ENCODE data around the gene CCDC39.
A peak's percentile ranks its signal among the peaks of the same experiment; 100 is the strongest.

The CCDC39 gene

GRCh38 chr3:180680097-180680430 lies 775 bp upstream of the CCDC39 start:
- peak overlapping the region; percentile 50; the same call in 1 of the 2 replicates for H3K9ac ChIP-seq (ENCODE audit: low read depth, low read length)
- no peak overlapping the region for H3K27ac ChIP-seq (ENCODE audit: low read length)
- no peaks in the 10 kb centered on the region for H3K36me3 ChIP-seq (ENCODE audit: insufficient read depth, low read depth, low read length)
- H3K4me3 ChIP-seq (ENCODE audit: low read length), result peak overlapping the region; percentile 78
- H3K27me3 ChIP-seq (ENCODE audit: insufficient read depth, low read length), result peaks cover 18% of the 10 kb centered on the region
- peaks cover 4% of the 10 kb centered on the region; the same call in 1 of the 2 replicates for H3K4me1 ChIP-seq (ENCODE audit: insufficient read depth, low read length)
- H3K9me3 ChIP-seq (ENCODE audit: insufficient read depth, low read depth, low read length), result no peaks in the 10 kb centered on the region

- Histone ChIP-seq H3K4me3 (ENCODE audit: low read length) (peak overlapping the region; percentile 78), H3K36me3 (ENCODE audit: insufficient read depth, low read depth, low read length) (no peaks in the 10 kb centered on the region), H3K27me3 (ENCODE audit: insufficient read depth, low read length) (peaks cover 18% of the 10 kb centered on the region), H3K4me1 (ENCODE audit: insufficient read depth, low read length) (no peaks in the 10 kb centered on the region), H3K9ac (ENCODE audit: low read depth, low read length) (no peak overlapping the region), H3K27ac (ENCODE audit: low read length) (no peak overlapping the region), H3K9me3 (ENCODE audit: insufficient read depth, low read depth, low read length) (no peaks in the 10 kb centered on the region)
Observed at GRCh38 chr3:180678231-180678630, 1.1 kb downstream of the CCDC39 start.

GRCh38 chr3:180661444-180661843 lies 17.8 kb downstream of the CCDC39 start:
- Histone ChIP-seq H3K27me3 (ENCODE audit: insufficient read depth, low read length) (no peaks in the 10 kb centered on the region), H3K4me3 (ENCODE audit: low read length) (no peak overlapping the region), H3K27ac (ENCODE audit: low read length) (no peak overlapping the region), H3K36me3 (ENCODE audit: insufficient read depth, low read depth, low read length) (no peaks in the 10 kb centered on the region), H3K9ac (ENCODE audit: low read depth, low read length) (no peak overlapping the region), H3K4me1 (ENCODE audit: insufficient read depth, low read length) (peaks cover 2% of the 10 kb centered on the region; the same call in 1 of the 2 replicates), H3K9me3 (ENCODE audit: insufficient read depth, low read depth, low read length) (no peaks in the 10 kb centered on the region)

GRCh38 chr3:180657094-180657493 lies 22.2 kb downstream of the CCDC39 start:
- Histone ChIP-seq H3K27ac (ENCODE audit: low read length) (no peak overlapping the region), H3K4me3 (ENCODE audit: low read length) (no peak overlapping the region), H3K4me1 (ENCODE audit: insufficient read depth, low read length) (peaks cover 5% of the 10 kb centered on the region; the same call in 1 of the 2 replicates), H3K36me3 (ENCODE audit: insufficient read depth, low read depth, low read length) (no peaks in the 10 kb centered on the region), H3K9ac (ENCODE audit: low read depth, low read length) (no peak overlapping the region), H3K9me3 (ENCODE audit: insufficient read depth, low read depth, low read length) (no peaks in the 10 kb centered on the region), H3K27me3 (ENCODE audit: insufficient read depth, low read length) (no peaks in the 10 kb centered on the region)

GRCh38 chr3:180656406-180656805 lies 22.9 kb downstream of the CCDC39 start:
- H3K9ac ChIP-seq (ENCODE audit: low read depth, low read length), result no peak overlapping the region
- no peak overlapping the region for H3K27ac ChIP-seq (ENCODE audit: low read length)
- peaks cover 5% of the 10 kb centered on the region; the same call in 1 of the 2 replicates for H3K4me1 ChIP-seq (ENCODE audit: insufficient read depth, low read length)
- no peaks in the 10 kb centered on the region for H3K36me3 ChIP-seq (ENCODE audit: insufficient read depth, low read depth, low read length)
- no peaks in the 10 kb centered on the region for H3K27me3 ChIP-seq (ENCODE audit: insufficient read depth, low read length)
- H3K4me3 ChIP-seq (ENCODE audit: low read length), result no peak overlapping the region
- H3K9me3 ChIP-seq (ENCODE audit: insufficient read depth, low read depth, low read length), result no peaks in the 10 kb centered on the region

GRCh38 chr3:180646187-180646790 lies 33.0 kb downstream of the CCDC39 start:
- Histone ChIP-seq H3K9ac (ENCODE audit: low read depth, low read length) (no peak overlapping the region), H3K4me1 (ENCODE audit: insufficient read depth, low read length) (no peaks in the 10 kb centered on the region), H3K27me3 (ENCODE audit: insufficient read depth, low read length) (no peaks in the 10 kb centered on the region), H3K36me3 (ENCODE audit: insufficient read depth, low read depth, low read length) (no peaks in the 10 kb centered on the region), H3K27ac (ENCODE audit: low read length) (no peak overlapping the region), H3K9me3 (ENCODE audit: insufficient read depth, low read depth, low read length) (no peaks in the 10 kb centered on the region), H3K4me3 (ENCODE audit: low read length) (no peak overlapping the region)

GRCh38 chr3:180640987-180641386 lies 38.3 kb downstream of the CCDC39 start:
- no peaks in the 10 kb centered on the region for H3K36me3 ChIP-seq (ENCODE audit: insufficient read depth, low read depth, low read length)
- H3K4me3 ChIP-seq (ENCODE audit: low read length), result no peak overlapping the region
- H3K9ac ChIP-seq (ENCODE audit: low read depth, low read length), result no peak overlapping the region
- no peaks in the 10 kb centered on the region for H3K9me3 ChIP-seq (ENCODE audit: insufficient read depth, low read depth, low read length)
- H3K27me3 ChIP-seq (ENCODE audit: insufficient read depth, low read length), result no peaks in the 10 kb centered on the region
- no peak overlapping the region for H3K27ac ChIP-seq (ENCODE audit: low read length)
- H3K4me1 ChIP-seq (ENCODE audit: insufficient read depth, low read length), result no peaks in the 10 kb centered on the region

- H3K36me3 ChIP-seq (ENCODE audit: insufficient read depth, low read depth, low read length), result no peaks in the 10 kb centered on the region
- no peak overlapping the region for H3K27ac ChIP-seq (ENCODE audit: low read length)
- no peak overlapping the region for H3K9ac ChIP-seq (ENCODE audit: low read depth, low read length)
- no peaks in the 10 kb centered on the region for H3K9me3 ChIP-seq (ENCODE audit: insufficient read depth, low read depth, low read length)
- no peaks in the 10 kb centered on the region for H3K27me3 ChIP-seq (ENCODE audit: insufficient read depth, low read length)
- no peaks in the 10 kb centered on the region for H3K4me1 ChIP-seq (ENCODE audit: insufficient read depth, low read length)
- no peak overlapping the region for H3K4me3 ChIP-seq (ENCODE audit: low read length)
Observed at GRCh38 chr3:180633722-180634121, 45.6 kb downstream of the CCDC39 start.

- Histone ChIP-seq H3K9ac (ENCODE audit: low read depth, low read length) (no peak overlapping the region), H3K4me1 (ENCODE audit: insufficient read depth, low read length) (no peaks in the 10 kb centered on the region), H3K27me3 (ENCODE audit: insufficient read depth, low read length) (no peaks in the 10 kb centered on the region), H3K36me3 (ENCODE audit: insufficient read depth, low read depth, low read length) (no peaks in the 10 kb centered on the region), H3K9me3 (ENCODE audit: insufficient read depth, low read depth, low read length) (no peaks in the 10 kb centered on the region), H3K27ac (ENCODE audit: low read length) (no peak overlapping the region), H3K4me3 (ENCODE audit: low read length) (no peak overlapping the region)
Observed at GRCh38 chr3:180631317-180631716, 48.0 kb downstream of the CCDC39 start.

- Histone ChIP-seq H3K36me3 (ENCODE audit: insufficient read depth, low read depth, low read length) (no peaks in the 10 kb centered on the region), H3K4me1 (ENCODE audit: insufficient read depth, low read length) (no peaks in the 10 kb centered on the region), H3K9ac (ENCODE audit: low read depth, low read length) (no peak overlapping the region), H3K9me3 (ENCODE audit: insufficient read depth, low read depth, low read length) (no peaks in the 10 kb centered on the region; the same call in 1 of the 2 replicates), H3K27me3 (ENCODE audit: insufficient read depth, low read length) (no peaks in the 10 kb centered on the region), H3K4me3 (ENCODE audit: low read length) (no peak overlapping the region), H3K27ac (ENCODE audit: low read length) (no peak overlapping the region)
Observed at GRCh38 chr3:180630371-180630770, 48.9 kb downstream of the CCDC39 start.

GRCh38 chr3:180626844-180627243 lies 52.4 kb downstream of the CCDC39 start:
- H3K27ac ChIP-seq (ENCODE audit: low read length), result no peak overlapping the region
- no peaks in the 10 kb centered on the region; the same call in 1 of the 2 replicates for H3K4me1 ChIP-seq (ENCODE audit: insufficient read depth, low read length)
- H3K27me3 ChIP-seq (ENCODE audit: insufficient read depth, low read length), result no peaks in the 10 kb centered on the region

GRCh38 chr3:180624714-180625113 lies 54.6 kb downstream of the CCDC39 start:
- Histone ChIP-seq H3K9me3 (ENCODE audit: insufficient read depth, low read depth, low read length) (peaks cover 2% of the 10 kb centered on the region; the same call in 1 of the 2 replicates), H3K4me1 (ENCODE audit: insufficient read depth, low read length) (no peaks in the 10 kb centered on the region; the same call in 1 of the 2 replicates), H3K4me3 (ENCODE audit: low read length) (no peak overlapping the region), H3K36me3 (ENCODE audit: insufficient read depth, low read depth, low read length) (no peaks in the 10 kb centered on the region), H3K9ac (ENCODE audit: low read depth, low read length) (no peak overlapping the region), H3K27ac (ENCODE audit: low read length) (no peak overlapping the region), H3K27me3 (ENCODE audit: insufficient read depth, low read length) (no peaks in the 10 kb centered on the region)

More at GRCh38 chr3:180626844-180627243, 52.4 kb downstream of the CCDC39 start:
- H3K36me3 ChIP-seq (ENCODE audit: insufficient read depth, low read depth, low read length), result no peaks in the 10 kb centered on the region
- H3K4me3 ChIP-seq (ENCODE audit: low read length), result no peak overlapping the region
- H3K9ac ChIP-seq (ENCODE audit: low read depth, low read length), result no peak overlapping the region
- H3K9me3 ChIP-seq (ENCODE audit: insufficient read depth, low read depth, low read length), result peaks cover 2% of the 10 kb centered on the region; the same call in 1 of the 2 replicates

All from iPS-20b (cell line).